K562 (cell line): ENCODE data around the gene PCYT1A. TPM values are rescaled to one million over a fixed set of nuclear protein-coding genes. Genes with fewer than 3 reads are reported as not detected.

Source experiments
- ATAC-seq: fragments of 200-7000 bp; cut with Tn5 transposase; 3 replicates; pipeline ENCODE4 v1.9.1; 2020; ENCODE audit warnings: moderate library complexity
- BruUV-seq: library from RNA; stranded (reverse); fragments of 400-500 nt; replicated peaks from 2 replicates; lab custom pipeline; 2021; lab: Mats Ljungman, UMichigan
- CTCF ChIA-PET: fragments of 300-600 bp; formaldehyde crosslinking; extraction: SDS; loops from one replicate; lab custom pipeline; 2021; ENCODE audit warnings: low intra/inter-chr PET ratio; lab: Yijun Ruan, JAX
- POLR2A ChIA-PET: fragments of 300-600, 350-650 bp; sonication (Branson Sonifier 250); formaldehyde crosslinking; extraction: SDS; loops from one replicate; lab custom pipeline; 2021; ENCODE audit warnings: antibody characterized with exemption, inconsistent platforms; lab: Yijun Ruan, JAX
- DNase-seq, 4 experiments: peaks; one replicate each; pipeline versions ENCODE4 v3.0.0 to v3.0.0-alpha.2; 2011 to 2018; ENCODE audit warnings: low spot score in 3 of 4, mixed read lengths in 3 of 4; ENCODE audit errors: extremely low read depth in 1 of 4
- FAIRE-seq: peaks from 2 replicates; lab custom pipeline; 2011; peaks lifted over from hg19 to GRCh38; lab: Jason Lieb, UNC
- H2AFZ ChIP-seq: 2 replicates; pipeline ENCODE4 v1.6.0; 2011; ENCODE audit warnings: low read depth, low read length, control low read depth, inconsistent platforms
- H3K27ac ChIP-seq: fragments of 200-600 bp; 3 replicates; pipeline ENCODE4 v1.8.0; 2011; ENCODE audit warnings: low read depth, mild to moderate bottlenecking, control low read depth, inconsistent platforms, low read length, moderate library complexity, mixed read lengths; ENCODE audit errors: extremely low read depth
- H3K27me3 ChIP-seq, 2 experiments: fragments of 300-600 bp in 1 of 2; 2 replicates in 1 of 2; 3 replicates in 1 of 2; pipeline versions ENCODE4 v1.6.0 to v1.8.0; 2011; ENCODE audit warnings: inconsistent platforms in 2 of 2, low read length in 2 of 2, mild to moderate bottlenecking in 1 of 2, mixed read lengths in 1 of 2, moderate library complexity in 1 of 2; ENCODE audit not compliant: control insufficient read depth in 2 of 2, insufficient read depth in 2 of 2
- H3K36me3 ChIP-seq: fragments of 300-600 bp; 3 replicates; pipeline ENCODE4 v1.8.0; 2011; ENCODE audit warnings: mild to moderate bottlenecking, low read length, inconsistent platforms; ENCODE audit not compliant: control insufficient read depth, insufficient read depth
- H3K4me1 ChIP-seq, 2 experiments: fragments of 200-600 bp in 1 of 2; replicated peaks in 1 of 2; 2 replicates in 1 of 2; 3 replicates in 1 of 2; pipeline versions ENCODE4 v1.5.1 to v1.8.0; 2011; ENCODE audit warnings: inconsistent platforms in 2 of 2, low read length in 2 of 2, mild to moderate bottlenecking in 1 of 2, mixed read lengths in 1 of 2, moderate library complexity in 1 of 2; ENCODE audit not compliant: control insufficient read depth in 2 of 2, insufficient read depth in 2 of 2
- H3K4me2 ChIP-seq: 2 replicates; pipeline ENCODE4 v1.6.1; 2011; ENCODE audit warnings: low read length, control low read depth, inconsistent platforms, mixed read lengths; ENCODE audit not compliant: insufficient read depth
- H3K4me3 ChIP-seq: fragments of 200-600 bp; sonication (generic), shearing (Covaris generic); 2 replicates; pipeline ENCODE4 v1.5.1; 2016; ENCODE audit warnings: control low read depth, inconsistent platforms
- H3K79me2 ChIP-seq: fragments of 200-600 bp; 3 replicates; pipeline ENCODE4 v1.8.0; 2011; ENCODE audit warnings: low read length, inconsistent platforms; ENCODE audit not compliant: control insufficient read depth, insufficient read depth
- H3K9ac ChIP-seq, 2 experiments: 2 replicates each; pipeline versions ENCODE4 v1.6.0 to v1.6.1; 2011; ENCODE audit warnings: low read depth in 2 of 2, low read length in 2 of 2, control low read depth in 1 of 2, inconsistent platforms in 1 of 2, mild to moderate bottlenecking in 1 of 2, mixed read lengths in 1 of 2; ENCODE audit not compliant: insufficient read depth in 1 of 2
- H3K9me1 ChIP-seq: one replicate; pipeline ENCODE4 v1.6.0; 2011; ENCODE audit warnings: inconsistent platforms, mild to moderate bottlenecking, low read length, moderate library complexity; ENCODE audit not compliant: control insufficient read depth, insufficient read depth
- H3K9me3 ChIP-seq: replicated peaks from 2 replicates; pipeline ENCODE4 v1.5.1; 2011; ENCODE audit warnings: low read depth, low read length, inconsistent platforms; ENCODE audit not compliant: control insufficient read depth, insufficient read depth
- H4K20me1 ChIP-seq: replicated peaks from 2 replicates; pipeline ENCODE4 v1.6.1; 2011; ENCODE audit warnings: low read length, inconsistent platforms, mixed read lengths; ENCODE audit not compliant: control insufficient read depth, insufficient read depth
- BRD9 ChIP-seq: fragments of 450-650 bp; IDR thresholded peaks from 2 replicates; pipeline ENCODE4 v1.6.1; 2018; ENCODE audit warnings: low read depth; ENCODE audit not compliant: partially characterized antibody
- FOS ChIP-seq: IDR thresholded peaks from 3 replicates; pipeline ENCODE4 v1.6.1; 2011; ENCODE audit not compliant: insufficient read length; ENCODE audit errors: extremely low read depth
- FOXA3 ChIP-seq, 2 experiments: fragments of 450-650 bp in 1 of 2; sonication (generic) in 1 of 2; formaldehyde crosslinking; IDR thresholded peaks in 1 of 2; conservative IDR thresholded peaks in 1 of 2; 2 replicates each; pipeline versions ENCODE4 v1.4.0 to v1.8.0; 2020 to 2022; ENCODE audit warnings: mild to moderate bottlenecking in 2 of 2, missing genetic modification reagents in 1 of 2
- HDAC2 ChIP-seq: fragments of 450-650 bp; IDR thresholded peaks from 2 replicates; pipeline ENCODE4 v1.6.1; 2016; ENCODE audit warnings: mild to moderate bottlenecking
- KDM1A ChIP-seq, 2 experiments: fragments of 450-650 bp; IDR thresholded peaks; 2 replicates each; pipeline ENCODE4 v1.6.1; 2016; ENCODE audit warnings: mild to moderate bottlenecking in 2 of 2
- NFYB ChIP-seq: IDR thresholded peaks from 2 replicates; pipeline ENCODE4 v1.6.1; 2011; ENCODE audit warnings: mild to moderate bottlenecking, moderate library complexity; ENCODE audit not compliant: insufficient read length; ENCODE audit errors: extremely low read depth
- STAT5A ChIP-seq: IDR thresholded peaks from 2 replicates; pipeline ENCODE4 v1.6.1; 2012; ENCODE audit warnings: low read length, inconsistent platforms, borderline replicate concordance
- ZNF436 ChIP-seq: fragments of 250-450, 450-650 bp; sonication (Bioruptor Pico); formaldehyde crosslinking; IDR thresholded peaks from 2 replicates; pipeline ENCODE4 v1.7.0; 2020; ENCODE audit warnings: mild to moderate bottlenecking
- WGBS: fragments of 100-300 bp; shearing (Covaris generic); methylation state at CpG from one replicate; pipeline ENCODE4 v1.1.6; 2016; ENCODE audit warnings: low coverage, mixed read lengths; ENCODE audit not compliant: insufficient coverage; ENCODE audit errors: missing lambda C conversion rate; 5-methylcytosine and 5-hydroxymethylcytosine counted together
- in situ Hi-C: fragments of 300-500 bp; cut with MboI; formaldehyde crosslinking; loops from 4 replicates; pipeline ENCODE4 v1.15.0; 2018; ENCODE audit warnings: inconsistent platforms, mixed read lengths
- intact Hi-C: fragments of 100-400 bp; cut with micrococcal nuclease; formaldehyde crosslinking; loops from 2 replicates; pipeline ENCODE4 v1.14.2; 2022
- polyA plus RNA-seq, 8 experiments: library from polyadenylated mRNA; depleted of rRNA in 4 of 8; stranded (reverse) in 5 of 8; unstranded in 3 of 8; fragments of >200 nt; fragmentation: Nextera tagmentation in 2 of 8; fragmentation: Illumina TruSeq in 1 of 8; extraction: Ambion mirVana in 2 of 8; extraction: Trizol in 1 of 8; gene quantifications; 2 replicates each; pipeline versions ENCODE4 v1.2.1 to v1.2.3, GENCODE V29; 2011 to 2014; ENCODE audit warnings: inconsistent platforms in 1 of 8, missing spikeins in 1 of 8
- total RNA-seq, 7 experiments: library from RNA; depleted of rRNA in 6 of 7; stranded (reverse); fragments of >200 nt in 6 of 7; fragmentation: Illumina TruSeq in 2 of 7; extraction: Trizol in 2 of 7; gene quantifications; 2 replicates each; pipeline versions ENCODE4 v1.2.1 to v1.2.3, GENCODE V29; 2011 to 2021; ENCODE audit warnings: low replicate concordance in 1 of 7
- TF ChIP-seq, protein P1 (sequence below): fragments of 250-450 bp; sonication (Bioruptor Pico); IDR thresholded peaks from 2 replicates; pipeline ENCODE4 v1.8.0; 2021; ENCODE audit warnings: borderline replicate concordance, mild to moderate bottlenecking, moderate library complexity; ENCODE audit not compliant: poor library complexity, severe bottlenecking
- TF ChIP-seq, protein P2 (sequence below): sonication (generic); formaldehyde crosslinking; IDR thresholded peaks from 2 replicates; pipeline ENCODE4 v1.8.1; 2023; ENCODE audit warnings: mild to moderate bottlenecking, missing genetic modification reagents

PCYT1A gene
- total and polyA plus RNA-seq, 9 of the 15 experiments (the other 6 are each of a cell fraction or from before 2014, with no cell fraction given), result 13.4 to 62.8 (median 49.4) TPM

DNA sequence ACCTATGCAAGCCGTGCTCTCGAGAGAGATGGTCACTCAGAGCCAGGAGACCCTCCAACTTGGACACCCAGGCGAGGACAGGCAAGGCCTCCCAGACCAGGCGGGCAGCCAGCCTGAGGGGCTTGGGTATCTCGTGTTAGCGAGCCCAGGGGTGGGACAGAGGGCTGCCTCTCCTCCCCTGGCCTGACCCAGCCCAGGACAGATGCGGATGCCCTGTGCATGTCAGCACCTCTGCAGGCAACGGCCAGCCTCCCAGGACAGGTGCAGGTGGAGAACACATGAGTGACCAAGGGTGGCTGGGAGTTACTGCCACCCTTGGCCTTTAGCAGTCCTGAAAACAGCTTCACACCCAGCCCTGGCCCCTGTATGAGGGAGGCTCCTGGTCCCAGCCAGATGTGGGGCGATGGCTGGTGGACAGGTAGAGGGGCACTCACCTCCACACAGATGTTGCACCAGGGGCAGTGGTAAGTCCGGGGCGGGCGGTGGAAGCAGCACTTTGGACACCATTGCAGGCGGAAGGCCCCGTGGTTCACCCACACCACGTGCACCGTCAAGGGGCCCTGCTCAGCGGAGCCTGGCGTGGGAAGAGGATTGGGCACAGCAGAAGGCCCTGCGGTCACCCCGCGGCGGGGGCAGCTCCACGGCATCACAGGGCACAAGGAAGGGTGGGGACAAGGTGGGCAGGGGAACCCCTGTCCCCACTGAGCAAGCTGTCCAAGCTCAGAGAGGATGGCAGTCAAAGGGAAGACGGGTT, 78.4 kb downstream of the PCYT1A start:
- H3K27ac ChIP-seq, result no peak overlapping the region
- peak overlapping the region in 1 of 2 experiments; percentile 3; a peak in 2 of 4 replicates for H3K9ac ChIP-seq
- CTCF ChIA-PET, result no interaction called here
- POLR2A ChIA-PET, result no interaction called here
- H4K20me1 ChIP-seq, result no peaks in the 10 kb centered on the region
- no peaks in the 10 kb centered on the region for H3K9me1 ChIP-seq
- H3K9me3 ChIP-seq, result no peaks in the 10 kb centered on the region
- intact Hi-C loops (no loop called here), in situ Hi-C loops (loop anchor here (25.0 kb wide), 1 partner anchor 497 kb away; the partner anchor contains the start of gene MUC20)
- H3K36me3 ChIP-seq, result no peaks in the 10 kb centered on the region
- H3K79me2 ChIP-seq, result no peaks in the 10 kb centered on the region
- H3K27me3 ChIP-seq, result no peaks in the 10 kb centered on the region
- no TSS peak for BruUV-seq
- no peak overlapping the region for H2AFZ ChIP-seq
- peaks cover 15 to 41% of the 10 kb centered on the region in 2 experiments; a peak in 4 of 5 replicates for H3K4me1 ChIP-seq
- ATAC-seq (no peak), FAIRE-seq (no peak)
- TF ChIP-seq ZNF436, result no peak
- TF ChIP-seq, protein P1, sequence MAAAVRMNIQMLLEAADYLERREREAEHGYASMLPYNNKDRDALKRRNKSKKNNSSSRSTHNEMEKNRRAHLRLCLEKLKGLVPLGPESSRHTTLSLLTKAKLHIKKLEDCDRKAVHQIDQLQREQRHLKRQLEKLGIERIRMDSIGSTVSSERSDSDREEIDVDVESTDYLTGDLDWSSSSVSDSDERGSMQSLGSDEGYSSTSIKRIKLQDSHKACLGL, result no peak
- TF ChIP-seq NFYB, result no peak
- TF ChIP-seq FOS, result no peak
- no peak for TF ChIP-seq FOXA3 (CRISPR knock-in tag; conservative IDR thresholded peaks at IDR 0.05 in 1 of 2, IDR thresholded peaks at IDR 0.05 in 1 of 2)
- no peak for TF ChIP-seq BRD9
- TF ChIP-seq, protein P2, sequence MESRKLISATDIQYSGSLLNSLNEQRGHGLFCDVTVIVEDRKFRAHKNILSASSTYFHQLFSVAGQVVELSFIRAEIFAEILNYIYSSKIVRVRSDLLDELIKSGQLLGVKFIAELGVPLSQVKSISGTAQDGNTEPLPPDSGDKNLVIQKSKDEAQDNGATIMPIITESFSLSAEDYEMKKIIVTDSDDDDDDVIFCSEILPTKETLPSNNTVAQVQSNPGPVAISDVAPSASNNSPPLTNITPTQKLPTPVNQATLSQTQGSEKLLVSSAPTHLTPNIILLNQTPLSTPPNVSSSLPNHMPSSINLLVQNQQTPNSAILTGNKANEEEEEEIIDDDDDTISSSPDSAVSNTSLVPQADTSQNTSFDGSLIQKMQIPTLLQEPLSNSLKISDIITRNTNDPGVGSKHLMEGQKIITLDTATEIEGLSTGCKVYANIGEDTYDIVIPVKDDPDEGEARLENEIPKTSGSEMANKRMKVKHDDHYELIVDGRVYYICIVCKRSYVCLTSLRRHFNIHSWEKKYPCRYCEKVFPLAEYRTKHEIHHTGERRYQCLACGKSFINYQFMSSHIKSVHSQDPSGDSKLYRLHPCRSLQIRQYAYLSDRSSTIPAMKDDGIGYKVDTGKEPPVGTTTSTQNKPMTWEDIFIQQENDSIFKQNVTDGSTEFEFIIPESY (CRISPR knock-in tag), result no peak
- no peak for TF ChIP-seq STAT5A
- no peak for TF ChIP-seq HDAC2
- no peak for TF ChIP-seq KDM1A (IDR thresholded peaks at IDR 0.05)
- TF ChIP-seq, all 486 proteins: peak for 0
- 70% methylated on average over 16 of the region's 24 CpGs for WGBS
- no peak overlapping the region for H3K4me2 ChIP-seq
- no peak overlapping the region for H3K4me3 ChIP-seq
- no peak for DNase-seq
